Measurements from ENCODE around the gene ZIC1.

The ZIC1 gene

GRCh38 chr3:147395899-147396711 is 13.1 kb upstream of the ZIC1 start:
- DNase-seq (ENCODE audit: low read depth) = no peak

GRCh38 chr3:147396712-147397046 is 12.5 kb upstream of the ZIC1 start:
- DNase-seq (ENCODE audit: low read depth) = no peak

GRCh38 chr3:147397155-147397874 is 11.8 kb upstream of the ZIC1 start:
- DNase-seq (ENCODE audit: low read depth) = no peak

GRCh38 chr3:147397875-147398812 is 11.0 kb upstream of the ZIC1 start:
- no peak for DNase-seq (ENCODE audit: low read depth)

GRCh38 chr3:147398813-147399534 is 10.2 kb upstream of the ZIC1 start:
- DNase-seq (ENCODE audit: low read depth) = no peak

- DNase-seq (ENCODE audit: low read depth) = no peak
These were observed 9.1 kb upstream of the ZIC1 start for GRCh38 chr3:147400111-147400510.

- DNase-seq (ENCODE audit: low read depth) = no peak
These were observed 8.2 kb upstream of the ZIC1 start for GRCh38 chr3:147400999-147401398.

- DNase-seq (ENCODE audit: low read depth) = no peak
These were observed 7.7 kb upstream of the ZIC1 start for GRCh38 chr3:147401421-147401820.

- no peak for DNase-seq (ENCODE audit: low read depth)
These were observed 7.0 kb upstream of the ZIC1 start for GRCh38 chr3:147402159-147402558.

GRCh38 chr3:147403511-147403910 is 5.7 kb upstream of the ZIC1 start:
- DNase-seq (ENCODE audit: low read depth) = no peak

- DNase-seq (ENCODE audit: low read depth) = no peak
These were observed 5.0 kb upstream of the ZIC1 start for GRCh38 chr3:147404000-147404799.

- DNase-seq (ENCODE audit: low read depth) = no peak
These were observed 4.3 kb upstream of the ZIC1 start for GRCh38 chr3:147404800-147405230.

GRCh38 chr3:147405231-147406027 is 3.7 kb upstream of the ZIC1 start:
- DNase-seq (ENCODE audit: low read depth) = no peak

- DNase-seq (ENCODE audit: low read depth) = no peak
These were observed 2.9 kb upstream of the ZIC1 start, which contains the start of gene ZIC4 for GRCh38 chr3:147406028-147406931. Gene ZIC4 (minus strand): TSS chr3:147406543. CDS start chr3:147402797, 3,746 bp downstream.

- no peak for DNase-seq (ENCODE audit: low read depth)
These were observed 2.1 kb upstream of the ZIC1 start for GRCh38 chr3:147407114-147407497.

- no peak for DNase-seq (ENCODE audit: low read depth)
These were observed 1.5 kb upstream of the ZIC1 start for GRCh38 chr3:147407498-147408187.

- DNase-seq (ENCODE audit: low read depth) = no peak
These were observed 721 bp upstream of the ZIC1 start for GRCh38 chr3:147408188-147409100.

All from activated T-cell treated with anti-CD3 and anti-CD28 coated beads for 24 hours (primary cell).